Gastroesophageal sphincter (tissue), 3 donors: ENCODE results near the gene IFT43.

Experiments
- POLR2A ChIP-seq, 2 donors: fragments of 450-650 bp; IDR thresholded peaks; one replicate each; pipeline ENCODE4 v1.6.1; 2017; ENCODE audit warnings: antibody characterized with exemption in 2 of 2, mild to moderate bottlenecking in 2 of 2, moderate library complexity in 1 of 2
- POLR2AphosphoS5 ChIP-seq: sonication (generic); formaldehyde crosslinking; IDR thresholded peaks from one replicate; pipeline ENCODE4 v1.6.1; 2017; ENCODE audit warnings: antibody characterized with exemption
- TF ChIP-seq, protein P1 (sequence below), 4 experiments: fragments of 200-600 bp in 2 of 4; fragments of 450-650 bp in 2 of 4; sonication (generic) in 1 of 4; IDR thresholded peaks; one replicate each; pipeline ENCODE4 v1.5.1; 2017 to 2019; ENCODE audit warnings: antibody characterized with exemption in 4 of 4, mild to moderate bottlenecking in 2 of 4, moderate library complexity in 2 of 4

DNA sequence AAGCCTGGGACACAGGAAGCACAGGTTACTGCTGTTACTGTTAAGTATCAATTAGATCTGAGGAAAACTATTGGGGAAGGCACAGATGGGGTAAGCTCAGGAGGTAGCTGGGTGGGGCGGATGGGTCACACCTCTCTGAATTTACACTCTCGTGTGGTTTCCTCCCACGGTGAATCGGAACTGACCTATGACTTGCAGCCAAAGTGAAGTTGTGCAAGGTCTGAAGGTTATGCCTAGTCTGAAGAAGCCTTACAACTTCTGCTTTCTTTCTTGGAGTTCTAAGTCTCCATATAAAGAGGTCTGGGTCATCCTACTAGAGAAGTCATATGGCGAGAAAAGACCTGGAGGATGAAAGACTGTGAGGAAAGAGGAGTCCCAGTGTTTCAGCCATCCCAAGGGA is 140.5 kb downstream of the IFT43 start:
- no peak for TF ChIP-seq POLR2A (IDR thresholded peaks at IDR 0.05)
- TF ChIP-seq, protein P1, sequence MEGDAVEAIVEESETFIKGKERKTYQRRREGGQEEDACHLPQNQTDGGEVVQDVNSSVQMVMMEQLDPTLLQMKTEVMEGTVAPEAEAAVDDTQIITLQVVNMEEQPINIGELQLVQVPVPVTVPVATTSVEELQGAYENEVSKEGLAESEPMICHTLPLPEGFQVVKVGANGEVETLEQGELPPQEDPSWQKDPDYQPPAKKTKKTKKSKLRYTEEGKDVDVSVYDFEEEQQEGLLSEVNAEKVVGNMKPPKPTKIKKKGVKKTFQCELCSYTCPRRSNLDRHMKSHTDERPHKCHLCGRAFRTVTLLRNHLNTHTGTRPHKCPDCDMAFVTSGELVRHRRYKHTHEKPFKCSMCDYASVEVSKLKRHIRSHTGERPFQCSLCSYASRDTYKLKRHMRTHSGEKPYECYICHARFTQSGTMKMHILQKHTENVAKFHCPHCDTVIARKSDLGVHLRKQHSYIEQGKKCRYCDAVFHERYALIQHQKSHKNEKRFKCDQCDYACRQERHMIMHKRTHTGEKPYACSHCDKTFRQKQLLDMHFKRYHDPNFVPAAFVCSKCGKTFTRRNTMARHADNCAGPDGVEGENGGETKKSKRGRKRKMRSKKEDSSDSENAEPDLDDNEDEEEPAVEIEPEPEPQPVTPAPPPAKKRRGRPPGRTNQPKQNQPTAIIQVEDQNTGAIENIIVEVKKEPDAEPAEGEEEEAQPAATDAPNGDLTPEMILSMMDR (IDR thresholded peaks at IDR 0.05), result no peak
- no peak for TF ChIP-seq POLR2AphosphoS5
